ENCODE measurements around the gene TESPA1.

GRCh38 chr12:54977155-54977554 lies 7.4 kb downstream of the TESPA1 start:
- TF ChIP-seq, protein P1, sequence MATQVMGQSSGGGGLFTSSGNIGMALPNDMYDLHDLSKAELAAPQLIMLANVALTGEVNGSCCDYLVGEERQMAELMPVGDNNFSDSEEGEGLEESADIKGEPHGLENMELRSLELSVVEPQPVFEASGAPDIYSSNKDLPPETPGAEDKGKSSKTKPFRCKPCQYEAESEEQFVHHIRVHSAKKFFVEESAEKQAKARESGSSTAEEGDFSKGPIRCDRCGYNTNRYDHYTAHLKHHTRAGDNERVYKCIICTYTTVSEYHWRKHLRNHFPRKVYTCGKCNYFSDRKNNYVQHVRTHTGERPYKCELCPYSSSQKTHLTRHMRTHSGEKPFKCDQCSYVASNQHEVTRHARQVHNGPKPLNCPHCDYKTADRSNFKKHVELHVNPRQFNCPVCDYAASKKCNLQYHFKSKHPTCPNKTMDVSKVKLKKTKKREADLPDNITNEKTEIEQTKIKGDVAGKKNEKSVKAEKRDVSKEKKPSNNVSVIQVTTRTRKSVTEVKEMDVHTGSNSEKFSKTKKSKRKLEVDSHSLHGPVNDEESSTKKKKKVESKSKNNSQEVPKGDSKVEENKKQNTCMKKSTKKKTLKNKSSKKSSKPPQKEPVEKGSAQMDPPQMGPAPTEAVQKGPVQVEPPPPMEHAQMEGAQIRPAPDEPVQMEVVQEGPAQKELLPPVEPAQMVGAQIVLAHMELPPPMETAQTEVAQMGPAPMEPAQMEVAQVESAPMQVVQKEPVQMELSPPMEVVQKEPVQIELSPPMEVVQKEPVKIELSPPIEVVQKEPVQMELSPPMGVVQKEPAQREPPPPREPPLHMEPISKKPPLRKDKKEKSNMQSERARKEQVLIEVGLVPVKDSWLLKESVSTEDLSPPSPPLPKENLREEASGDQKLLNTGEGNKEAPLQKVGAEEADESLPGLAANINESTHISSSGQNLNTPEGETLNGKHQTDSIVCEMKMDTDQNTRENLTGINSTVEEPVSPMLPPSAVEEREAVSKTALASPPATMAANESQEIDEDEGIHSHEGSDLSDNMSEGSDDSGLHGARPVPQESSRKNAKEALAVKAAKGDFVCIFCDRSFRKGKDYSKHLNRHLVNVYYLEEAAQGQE (IDR thresholded peaks at IDR 0.05; ENCODE audit: borderline replicate concordance): no peak
- TF ChIP-seq CTCF (IDR thresholded peaks at IDR 0.05; ENCODE audit: poor library complexity, severe bottlenecking) (no peak), POLR2AphosphoS5 (IDR thresholded peaks at IDR 0.05) (no peak), EP300 (conservative IDR thresholded peaks at IDR 0.05; ENCODE audit: poor library complexity, severe bottlenecking) (no peak), EZH2 (IDR thresholded peaks at IDR 0.05; ENCODE audit: borderline replicate concordance, insufficient read depth, low read length, poor library complexity, severe bottlenecking) (no peak), TAF1 (IDR thresholded peaks at IDR 0.05; ENCODE audit: low read depth) (no peak)

All from neural cell (in vitro differentiated cells).